ACHN (cell line): Measurements from ENCODE around the gene HTR2B.
"Not testable (repeated sequence)": the region's sequence is repeated elsewhere in the genome, so short reads cannot be mapped to it uniquely, and the experiment has no call there.

ENCODE experiments used
- DNase-seq: peaks from one replicate; pipeline ENCODE4 v3.0.0-alpha.2; 2015
- in situ Hi-C: cut with HindIII; loops from 2 replicates; pipeline ENCODE4 v1.10.0; 2017; ENCODE audit warnings: low sequenced_read_pairs, low pct_ligation_motif_present, low pct_unique_long_range_greater_than_20kb

HTR2B gene

DNA sequence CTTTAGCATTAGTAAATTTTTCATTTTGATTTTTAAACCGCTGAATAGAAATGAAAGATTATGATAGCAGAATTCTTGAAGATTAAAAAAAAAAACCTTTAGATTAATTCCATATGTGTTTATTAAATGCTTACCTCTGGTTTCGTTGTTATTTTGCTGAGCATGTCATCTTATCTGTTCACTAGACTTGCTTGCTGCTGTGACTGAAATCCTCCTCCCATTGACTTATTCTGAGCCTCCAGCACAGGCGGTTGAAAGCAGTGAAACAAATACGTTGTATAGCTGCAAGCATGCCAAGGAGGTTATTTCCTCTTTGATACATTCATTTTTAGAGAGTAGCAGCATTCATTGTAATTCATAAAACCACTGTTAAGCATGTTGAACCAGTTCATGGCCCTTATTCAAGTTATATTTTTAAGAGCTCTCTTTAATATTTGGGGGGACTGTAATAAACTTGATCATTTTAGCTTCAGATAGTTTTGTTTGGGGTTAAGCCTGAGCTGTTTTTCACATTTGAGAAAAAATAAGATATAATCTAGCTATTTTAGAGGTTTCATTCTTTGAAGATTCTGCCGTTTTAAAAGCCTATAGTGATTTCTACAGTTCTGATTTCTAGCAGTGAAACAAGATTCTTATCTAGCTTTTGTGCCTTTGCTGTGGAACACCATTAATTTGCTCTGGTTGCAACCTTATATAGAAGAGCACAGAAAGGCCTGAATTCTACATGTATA, at the start of gene HTR2B:
HTR2B (minus strand) TSS at position 205 of the 731 bp plus-strand sequence. CDS start 1,278 bp downstream, outside the sequence.
- in situ Hi-C loops: no loop called here
- DNase-seq: no peak

DNA sequence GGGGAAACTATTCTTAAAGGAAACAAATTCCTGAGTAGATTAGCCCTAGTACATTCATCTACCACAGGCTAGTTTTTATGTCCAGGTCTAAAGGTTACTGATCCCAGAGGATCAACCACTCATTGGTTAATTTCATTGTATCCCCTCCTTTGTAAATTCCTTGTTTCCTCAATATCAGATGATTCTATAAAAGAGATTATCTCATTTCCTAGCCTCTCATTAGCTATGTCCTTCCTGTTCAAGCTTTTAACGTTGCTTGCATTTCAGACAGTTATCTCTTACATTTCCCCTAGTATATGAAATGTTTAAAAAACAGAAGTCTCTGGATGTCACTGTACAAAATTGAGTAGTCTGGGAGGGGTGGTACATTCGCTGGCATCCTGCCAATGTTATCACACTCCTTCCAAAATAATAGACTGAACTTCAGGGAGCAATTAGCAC, 49.4 kb upstream of the HTR2B start:
- in situ Hi-C loops: no loop called here
- DNase-seq: no peak

DNA sequence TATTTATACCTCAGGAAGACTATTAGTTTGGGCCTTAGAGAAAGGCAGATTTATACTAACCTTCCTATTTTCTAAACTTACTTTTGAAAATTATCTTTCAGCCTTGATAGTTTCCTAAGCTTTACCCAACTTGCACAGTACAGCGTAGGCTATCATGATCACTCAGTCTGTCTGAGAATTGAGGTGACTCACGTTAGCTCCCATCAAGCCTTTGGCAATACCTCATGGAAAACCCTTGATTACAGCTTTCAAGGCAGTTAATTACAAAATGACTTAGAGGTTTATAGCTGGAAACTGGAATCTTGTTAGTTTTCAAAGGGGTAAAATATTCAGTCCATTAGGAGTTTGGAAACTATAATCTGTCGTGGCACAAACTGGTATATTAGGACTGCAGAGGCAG, 47.2 kb upstream of the HTR2B start:
- DNase-seq: no peak
- in situ Hi-C loops: no loop called here

DNA sequence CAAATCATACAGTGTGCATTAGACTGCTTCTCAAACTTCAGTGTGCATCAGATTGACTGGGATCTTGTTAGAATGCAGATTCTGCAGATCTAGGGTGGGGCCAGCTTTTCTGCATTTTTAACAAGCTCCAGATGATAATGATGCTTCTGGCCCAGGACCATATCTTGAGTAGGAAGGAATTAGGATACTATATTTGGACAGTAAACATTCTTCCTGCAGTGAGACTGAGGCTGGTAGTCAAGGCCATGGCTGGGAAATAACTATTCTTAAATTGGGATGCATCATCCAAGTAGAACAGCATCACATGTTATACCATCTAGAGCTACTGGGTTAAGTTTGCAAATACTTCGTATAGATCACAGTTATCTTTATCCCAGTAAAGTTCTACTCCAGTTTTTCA, 45.2 kb upstream of the HTR2B start:
- in situ Hi-C loops: no loop called here
- no peak for DNase-seq

DNA sequence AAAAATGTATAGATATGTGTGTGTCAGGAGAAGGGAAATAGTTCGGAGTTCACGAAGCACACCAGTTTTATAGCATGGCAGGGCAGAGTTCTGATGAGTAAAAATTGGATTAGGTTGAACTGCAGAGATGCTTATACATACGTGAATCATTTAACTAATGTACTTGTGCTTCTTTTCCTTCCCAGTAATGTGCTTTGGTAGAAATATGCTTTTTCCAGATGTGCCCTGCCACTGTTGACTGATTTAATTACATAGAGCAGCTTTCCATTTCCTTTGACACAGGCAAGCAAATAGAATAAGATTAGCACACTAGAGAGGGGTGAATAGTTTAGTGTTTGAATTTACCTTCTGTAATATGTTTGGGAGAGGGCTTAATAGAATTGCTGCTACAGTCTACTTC, 44.6 kb upstream of the HTR2B start:
- in situ Hi-C loops: no loop called here
- no peak for DNase-seq

DNA sequence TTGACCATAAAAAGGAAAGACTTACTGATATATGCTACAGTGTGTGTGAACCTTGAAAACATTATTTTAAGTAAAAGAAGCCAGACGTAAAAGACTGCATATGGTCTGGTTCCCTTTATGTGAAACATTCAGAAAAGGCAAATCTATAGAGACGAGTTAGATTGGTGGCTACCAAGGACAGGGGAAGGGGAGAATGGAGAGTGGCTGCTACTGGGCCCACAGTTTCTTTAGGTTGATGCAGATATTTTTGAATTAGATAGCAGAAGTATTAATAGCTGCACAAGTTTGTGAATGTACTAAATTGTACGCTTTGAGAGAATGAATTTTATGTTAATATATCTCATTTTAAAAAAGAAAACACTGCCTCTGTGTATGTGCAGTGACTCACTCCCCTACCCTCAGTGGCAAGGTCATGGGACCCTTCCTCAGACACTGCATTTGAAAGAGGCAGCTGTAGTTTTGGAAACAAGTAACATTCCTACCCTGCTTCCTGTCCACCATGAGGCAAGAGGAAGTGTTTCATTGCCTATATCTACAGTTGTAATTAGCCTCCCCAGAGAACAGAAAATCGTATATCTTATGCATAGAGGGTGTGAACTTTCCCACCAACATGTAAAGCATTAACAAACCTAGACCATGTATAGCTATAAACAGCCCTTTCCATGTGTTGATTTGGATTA, 43.8 kb upstream of the HTR2B start:
- no peak for DNase-seq
- in situ Hi-C loops: no loop called here

DNA sequence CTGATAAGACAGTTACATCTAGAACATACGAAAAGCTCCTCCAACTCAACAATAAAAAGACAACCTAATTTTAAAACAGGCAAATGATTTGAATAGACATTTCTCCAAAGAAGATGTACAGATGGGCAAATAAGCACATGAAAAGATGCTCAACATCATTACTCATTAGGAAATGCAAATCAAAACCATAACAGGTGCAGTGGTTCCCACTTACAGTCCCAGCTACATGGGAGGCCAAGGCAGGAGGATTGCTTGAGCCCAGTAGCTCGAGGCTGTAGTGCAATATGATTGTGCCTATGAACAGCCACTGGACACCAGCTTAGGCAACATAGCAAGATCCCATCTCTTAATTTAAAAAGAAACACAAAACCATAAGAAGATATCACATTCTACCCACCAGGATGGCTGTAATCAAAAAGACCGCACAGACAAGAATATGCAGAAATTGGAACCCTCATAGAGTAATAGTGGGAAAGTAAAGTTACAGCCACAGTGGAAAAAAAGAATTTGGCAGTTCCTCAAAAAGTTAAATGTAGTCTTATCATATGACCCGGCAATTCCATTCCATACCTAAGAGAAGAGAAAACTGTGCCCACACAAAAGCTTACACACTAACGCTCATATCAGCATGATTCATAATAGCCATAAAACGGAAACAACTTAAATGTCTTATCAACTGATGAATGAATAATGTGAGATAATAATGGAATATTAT, 43.1 kb upstream of the HTR2B start:
- DNase-seq: no peak
- in situ Hi-C loops: no loop called here

DNA sequence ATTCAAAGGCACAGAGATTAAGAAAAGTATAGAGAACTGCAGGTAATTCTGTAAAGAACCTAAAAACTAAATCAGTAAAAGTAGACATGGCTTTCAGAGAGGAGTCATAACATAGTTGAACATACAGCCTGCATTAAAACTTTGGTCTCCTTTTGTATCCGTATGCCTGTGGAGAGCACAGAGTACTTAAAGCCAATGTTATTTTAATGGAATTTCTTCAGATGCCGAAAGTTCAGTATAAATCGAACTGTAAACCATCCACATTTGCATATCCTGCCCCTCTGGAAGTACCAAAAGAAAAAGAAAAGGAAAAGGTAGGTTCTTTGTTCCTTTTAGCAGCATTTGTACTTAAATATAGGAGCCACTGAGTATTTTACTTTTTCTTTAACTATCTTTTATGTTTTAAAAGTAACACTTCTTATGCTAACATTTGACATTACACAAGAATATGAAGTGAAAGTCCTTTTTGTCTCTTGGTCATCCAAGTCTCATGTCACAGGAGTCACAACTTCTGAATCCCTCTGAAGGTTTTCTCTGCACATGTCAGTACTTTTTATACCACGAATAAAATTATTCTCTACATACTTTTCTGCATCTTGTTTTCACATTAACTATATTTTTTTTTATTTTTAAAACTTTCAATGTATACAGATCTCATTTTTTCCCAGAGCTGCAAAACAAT, 38.7 kb upstream of the HTR2B start:
- DNase-seq: no peak
- in situ Hi-C loops: no loop called here

DNA sequence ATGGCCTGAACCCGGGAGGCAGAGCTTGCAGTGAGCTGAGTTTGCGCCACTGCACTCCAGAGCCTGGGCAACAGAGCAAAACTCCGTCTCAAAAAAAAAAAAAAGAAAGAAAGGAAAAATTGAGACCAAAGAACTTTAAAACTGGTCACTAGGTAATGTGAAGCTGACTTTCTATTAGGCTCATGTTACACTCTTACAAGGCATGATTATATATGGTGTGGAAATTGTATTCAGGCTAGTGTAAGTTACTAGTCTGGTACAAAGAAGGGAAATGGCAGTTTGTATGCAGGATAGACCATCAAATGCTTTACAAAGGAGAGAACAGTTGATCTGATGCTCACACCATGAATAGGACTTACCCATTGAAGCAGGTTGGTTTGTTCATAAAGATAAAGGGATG, 38.2 kb upstream of the HTR2B start:
- DNase-seq: no peak
- in situ Hi-C loops: no loop called here

DNA sequence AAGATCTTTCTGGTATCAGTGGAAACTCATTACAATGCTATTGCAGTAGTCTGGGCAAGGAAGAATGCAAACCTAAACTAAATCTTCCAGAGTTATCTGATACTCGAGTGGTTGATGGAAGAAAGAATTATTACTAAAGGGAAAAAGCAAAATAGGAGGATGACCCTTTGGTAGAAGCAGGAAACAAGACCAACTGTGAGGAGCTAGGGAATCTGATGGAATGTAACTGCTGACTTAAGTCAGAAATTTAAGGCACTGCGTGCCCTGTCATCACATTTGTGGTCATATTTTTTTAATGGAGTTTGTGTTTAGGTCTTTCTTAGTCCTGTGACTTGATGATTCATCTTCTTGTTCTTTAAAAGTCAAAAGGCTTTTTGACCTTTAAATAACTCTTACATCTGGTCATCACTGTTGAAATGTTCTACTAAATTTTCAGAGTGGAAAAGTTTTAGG, 37.1 kb upstream of the HTR2B start:
- DNase-seq: peak; percentile 98
- in situ Hi-C loops: no loop called here

DNA sequence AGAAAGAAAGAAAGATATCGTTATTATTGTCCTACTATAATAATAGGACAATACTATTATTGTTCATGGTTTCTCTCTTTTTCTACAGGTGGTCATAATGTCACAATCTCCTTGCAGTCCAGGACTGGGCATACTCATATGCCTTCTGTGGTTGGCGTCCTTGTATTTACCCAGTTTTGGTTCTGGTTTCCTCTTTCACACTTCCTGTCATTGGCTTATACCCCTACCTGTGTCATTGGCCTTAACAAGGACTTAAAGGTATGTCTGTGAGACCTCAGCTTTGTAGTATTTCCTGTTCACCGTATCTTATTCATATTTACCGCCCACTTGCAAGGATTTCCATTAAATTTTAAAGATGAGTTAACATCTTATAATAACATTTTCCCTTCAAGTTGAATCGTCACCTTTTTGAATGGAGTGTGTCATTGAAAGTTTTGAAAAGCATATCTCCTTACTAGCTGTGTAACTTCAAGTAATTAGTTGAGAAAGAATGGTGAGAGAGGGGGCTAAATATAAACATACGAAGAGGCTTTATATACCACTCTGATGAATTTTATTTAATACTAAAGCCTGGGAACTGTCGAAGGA, 36.5 kb upstream of the HTR2B start:
- peak; percentile 45 for DNase-seq
- in situ Hi-C loops: no loop called here

DNA sequence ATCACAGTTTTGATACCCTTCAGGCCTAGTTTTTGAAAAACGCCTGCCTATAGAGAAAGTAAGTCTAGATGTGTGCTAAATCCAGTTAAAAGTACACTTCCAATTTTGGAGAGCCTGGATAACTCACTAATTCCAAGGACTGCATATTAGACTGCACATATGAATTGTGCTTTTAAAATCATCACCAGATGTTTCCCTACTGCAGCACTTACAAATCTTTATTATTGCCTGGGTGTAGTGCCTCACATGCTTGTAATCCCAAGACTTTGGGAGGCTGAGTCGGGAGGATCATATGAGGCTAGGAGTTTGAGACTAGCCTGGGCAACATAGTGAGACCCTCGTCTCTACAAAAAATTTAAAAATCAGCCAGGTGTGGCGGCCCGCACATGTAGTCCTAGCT, 35.9 kb upstream of the HTR2B start:
- no peak for DNase-seq
- in situ Hi-C loops: no loop called here

DNA sequence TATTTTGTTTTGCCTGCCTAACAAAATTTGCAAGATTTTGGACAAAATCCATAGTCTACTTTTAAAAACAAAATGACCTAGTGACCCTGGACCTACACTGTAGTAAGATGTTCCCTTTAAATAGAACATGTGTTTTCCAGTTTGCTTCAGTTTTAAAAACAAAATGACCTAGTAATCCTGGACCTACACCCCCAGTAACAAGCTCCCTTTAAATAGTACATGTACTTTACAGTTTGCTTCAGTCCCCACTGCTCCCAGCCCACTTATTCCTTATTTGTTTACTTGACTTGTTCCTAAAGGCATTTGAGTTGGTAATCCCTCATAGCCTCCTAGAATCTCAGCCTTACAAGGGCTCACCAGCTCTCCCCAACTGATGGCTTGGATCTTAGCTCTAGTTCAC, 34.5 kb upstream of the HTR2B start:
- in situ Hi-C loops: no loop called here
- no peak for DNase-seq

DNA sequence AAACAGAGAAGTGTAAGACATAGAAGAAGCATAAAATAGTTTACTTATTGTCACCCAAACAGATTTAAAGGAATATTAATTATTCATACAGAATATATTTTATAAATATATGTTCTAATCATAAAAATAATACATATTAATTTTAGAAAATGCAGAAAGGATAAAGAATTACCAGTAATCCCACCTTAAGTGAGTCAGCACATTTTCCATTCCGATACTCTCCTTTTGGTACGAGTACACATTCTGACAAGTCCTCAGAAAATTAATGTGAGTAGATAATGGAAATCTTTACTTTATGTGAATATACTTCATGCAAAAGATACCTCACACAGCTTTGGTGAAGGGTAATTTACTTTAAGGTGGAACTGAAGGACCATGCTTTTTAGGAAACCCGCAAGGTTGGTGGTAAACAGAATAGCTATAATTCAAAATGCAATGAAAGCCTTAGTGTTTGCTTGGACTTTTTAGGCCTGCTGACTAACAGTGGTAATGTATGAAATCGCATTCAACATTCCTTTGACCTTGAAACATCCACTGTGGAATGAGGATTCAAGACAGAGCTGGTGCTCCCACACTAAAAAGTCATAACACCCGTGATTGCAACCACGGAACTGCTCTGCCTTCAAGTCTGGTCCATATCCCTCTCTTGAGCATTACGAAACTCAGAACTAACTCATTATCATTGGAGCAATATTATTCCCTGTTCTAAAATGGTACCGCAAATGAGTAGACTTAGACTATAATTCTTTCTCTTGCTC, 28.1 kb upstream of the HTR2B start:
- in situ Hi-C loops: no loop called here
- DNase-seq: no peak

DNA sequence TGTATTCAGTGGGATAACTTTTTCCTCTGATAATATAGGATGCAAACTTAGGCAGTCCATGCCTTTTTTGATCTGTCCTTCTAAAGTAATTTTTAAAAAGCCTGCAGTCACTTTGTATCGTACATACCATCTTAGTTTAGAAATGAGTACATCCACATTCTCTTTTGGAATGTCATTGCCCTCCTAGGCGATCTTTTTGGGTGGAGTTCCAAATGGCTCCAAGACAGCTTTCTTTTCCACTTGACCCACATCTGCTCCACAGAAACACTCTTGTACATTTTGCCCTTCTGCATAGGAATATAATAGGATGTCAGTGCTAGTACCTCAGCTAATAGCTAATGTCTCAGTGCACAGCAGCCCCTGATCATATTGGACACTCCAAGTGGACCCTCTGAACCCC, 21.8 kb upstream of the HTR2B start:
- in situ Hi-C loops: no loop called here
- no peak for DNase-seq

DNA sequence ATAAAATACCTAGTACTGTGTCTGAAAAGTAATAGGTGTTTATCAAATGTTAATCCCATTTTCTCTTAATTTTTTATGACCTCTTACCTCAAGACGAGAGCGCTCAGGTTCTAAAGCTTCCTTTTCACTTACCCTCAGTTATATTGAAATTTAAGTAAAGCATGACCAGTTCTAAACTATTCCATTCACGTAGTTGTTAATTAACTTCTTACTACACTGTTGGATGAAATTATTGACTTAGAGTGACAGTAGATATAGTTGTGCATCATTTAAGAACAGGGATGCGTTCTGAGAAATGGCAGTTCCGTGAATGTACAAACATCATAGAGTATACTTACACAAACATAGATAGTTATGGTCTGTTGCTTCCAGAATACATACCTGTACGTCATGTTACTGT, 20.1 kb upstream of the HTR2B start:
- DNase-seq: peak; percentile 78
- in situ Hi-C loops: no loop called here

DNA sequence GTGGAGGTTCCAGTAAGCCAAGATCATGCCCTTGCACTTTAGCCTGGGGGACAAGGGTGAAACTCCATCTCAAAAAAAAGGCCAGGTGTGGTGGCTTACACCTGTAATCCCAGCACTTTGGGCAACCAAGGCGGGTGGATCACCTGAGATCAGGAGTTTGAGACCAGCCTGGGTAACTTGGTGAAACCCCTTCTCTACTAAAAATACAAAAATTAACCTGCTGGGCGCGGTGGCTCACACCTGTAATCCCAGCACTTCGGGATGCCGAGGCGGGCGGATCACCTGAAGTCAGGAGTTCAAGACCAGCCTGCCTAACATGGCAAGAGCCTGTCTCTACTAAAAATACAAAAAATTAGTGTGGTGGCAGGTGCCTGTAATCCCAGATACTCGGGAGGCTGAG, 16.0 kb upstream of the HTR2B start:
- DNase-seq, in situ Hi-C loops: not testable (repeated sequence)

DNA sequence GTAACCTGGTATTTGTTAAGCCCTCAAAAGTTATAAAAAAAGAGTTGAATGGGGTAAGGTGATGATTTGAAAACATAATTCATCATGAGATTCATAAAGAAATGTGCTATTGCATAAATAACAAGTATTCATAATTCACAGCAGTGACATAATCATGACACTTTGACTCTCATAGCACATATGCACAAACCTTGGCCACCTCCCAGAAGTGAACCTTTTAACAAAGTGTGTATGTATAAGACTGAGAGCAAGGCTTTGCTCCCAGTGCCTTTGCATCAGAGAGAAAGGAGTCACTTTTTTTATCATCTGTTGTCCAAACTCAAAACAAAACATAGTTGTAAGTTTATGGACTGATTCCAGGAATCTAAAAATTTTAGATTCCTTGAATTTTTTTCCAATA, 15.0 kb upstream of the HTR2B start:
- in situ Hi-C loops: no loop called here
- DNase-seq: no peak
